GM23248 (cell line): ENCODE data around the gene CENPP.

ENCODE experiments used
- EZH2 ChIP-seq: fragments of 200-600 bp; sonication (generic); IDR thresholded peaks from 2 replicates; pipeline ENCODE4 v1.6.1; 2018; ENCODE audit warnings: antibody characterized with exemption, mild to moderate bottlenecking; ENCODE audit not compliant: insufficient read depth, poor library complexity, severe bottlenecking
- EZH2phosphoT487 ChIP-seq: fragments of 200-600 bp; sonication (generic); IDR thresholded peaks from 2 replicates; pipeline ENCODE4 v1.6.1; 2018; ENCODE audit warnings: antibody characterized with exemption, moderate library complexity, mild to moderate bottlenecking, low read depth; ENCODE audit not compliant: insufficient read depth

DNA sequence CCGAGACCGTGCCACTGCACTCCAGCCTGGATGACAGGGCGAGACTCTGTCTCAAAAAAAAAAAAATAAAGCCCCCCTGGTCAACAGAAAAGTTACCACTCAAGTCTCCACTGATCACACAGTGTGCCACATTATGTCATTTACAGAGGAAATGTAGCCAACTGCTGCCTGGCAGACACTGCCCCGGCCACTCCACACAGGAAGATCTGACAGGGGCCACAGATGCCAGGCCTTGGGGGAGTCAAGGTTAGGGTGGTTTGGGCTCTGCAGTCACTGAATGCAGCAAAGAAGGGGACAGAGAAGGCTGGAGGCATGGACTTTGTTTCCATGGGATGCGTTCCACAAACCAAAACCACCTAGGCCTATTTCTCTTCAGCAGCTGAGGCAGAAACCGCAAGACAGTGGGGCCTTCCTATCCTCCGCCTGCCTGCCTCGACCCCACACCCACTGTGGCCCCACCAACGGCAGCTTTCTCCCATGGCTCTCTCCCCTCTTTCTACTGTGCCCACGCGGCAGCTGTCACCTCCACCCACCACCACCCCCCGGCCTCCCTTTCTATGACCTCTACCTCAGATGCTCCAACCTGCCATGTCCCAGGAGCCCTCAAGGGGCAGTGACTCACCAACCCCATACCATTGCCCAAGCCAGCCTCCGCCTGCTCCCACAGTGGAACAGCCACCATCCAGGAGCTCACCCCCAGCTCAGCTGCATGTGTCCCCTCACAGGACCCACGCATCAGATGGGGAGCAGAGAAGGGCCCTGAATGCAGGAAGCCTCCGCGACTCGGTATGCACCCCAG lies 331.7 kb downstream of the CENPP start:
- TF ChIP-seq EZH2 (no peak), EZH2phosphoT487 (no peak)
